Measurements from ENCODE around the gene EXOC3. TPM values are rescaled to one million over a fixed set of nuclear protein-coding genes. Genes with fewer than 3 reads are reported as not detected.

The EXOC3 gene
- total and polyA plus RNA-seq, 2 of the 8 experiments (the other 6 are each of a cell fraction or from before 2014, with no cell fraction given): 14.4 to 30.0 TPM

DNA sequence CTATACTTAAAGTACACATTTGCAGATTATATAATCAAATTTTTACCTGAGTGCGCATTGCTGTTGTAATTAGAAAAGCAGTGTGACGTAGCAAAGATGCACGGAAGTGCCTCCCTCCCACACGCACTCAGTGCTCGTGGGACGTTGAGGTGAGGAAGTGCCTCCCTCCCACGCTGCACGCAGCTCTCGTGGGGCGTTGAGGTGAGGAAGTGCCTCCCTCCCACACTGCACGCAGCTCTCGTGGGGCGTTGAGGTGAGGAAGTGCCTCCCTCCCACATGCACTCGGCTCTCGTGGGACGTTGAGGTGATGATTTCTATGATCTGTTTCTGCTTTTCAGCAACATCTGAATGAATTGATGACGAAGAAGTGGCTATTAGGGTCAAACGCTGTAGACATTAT is 21.0 kb downstream of the EXOC3 start (continued):
- TF ChIP-seq SP1 (IDR thresholded peaks at IDR 0.05; ENCODE audit: low read depth, low read length) (no peak), HDAC2 (IDR thresholded peaks at IDR 0.05; ENCODE audit: borderline replicate concordance in 1 of 2, low read depth in 2 of 2, low read length in 2 of 2) (no peak), CHD1 (IDR thresholded peaks at IDR 0.05; ENCODE audit: low read depth, low read length) (no peak)
- TF ChIP-seq, protein P1, sequence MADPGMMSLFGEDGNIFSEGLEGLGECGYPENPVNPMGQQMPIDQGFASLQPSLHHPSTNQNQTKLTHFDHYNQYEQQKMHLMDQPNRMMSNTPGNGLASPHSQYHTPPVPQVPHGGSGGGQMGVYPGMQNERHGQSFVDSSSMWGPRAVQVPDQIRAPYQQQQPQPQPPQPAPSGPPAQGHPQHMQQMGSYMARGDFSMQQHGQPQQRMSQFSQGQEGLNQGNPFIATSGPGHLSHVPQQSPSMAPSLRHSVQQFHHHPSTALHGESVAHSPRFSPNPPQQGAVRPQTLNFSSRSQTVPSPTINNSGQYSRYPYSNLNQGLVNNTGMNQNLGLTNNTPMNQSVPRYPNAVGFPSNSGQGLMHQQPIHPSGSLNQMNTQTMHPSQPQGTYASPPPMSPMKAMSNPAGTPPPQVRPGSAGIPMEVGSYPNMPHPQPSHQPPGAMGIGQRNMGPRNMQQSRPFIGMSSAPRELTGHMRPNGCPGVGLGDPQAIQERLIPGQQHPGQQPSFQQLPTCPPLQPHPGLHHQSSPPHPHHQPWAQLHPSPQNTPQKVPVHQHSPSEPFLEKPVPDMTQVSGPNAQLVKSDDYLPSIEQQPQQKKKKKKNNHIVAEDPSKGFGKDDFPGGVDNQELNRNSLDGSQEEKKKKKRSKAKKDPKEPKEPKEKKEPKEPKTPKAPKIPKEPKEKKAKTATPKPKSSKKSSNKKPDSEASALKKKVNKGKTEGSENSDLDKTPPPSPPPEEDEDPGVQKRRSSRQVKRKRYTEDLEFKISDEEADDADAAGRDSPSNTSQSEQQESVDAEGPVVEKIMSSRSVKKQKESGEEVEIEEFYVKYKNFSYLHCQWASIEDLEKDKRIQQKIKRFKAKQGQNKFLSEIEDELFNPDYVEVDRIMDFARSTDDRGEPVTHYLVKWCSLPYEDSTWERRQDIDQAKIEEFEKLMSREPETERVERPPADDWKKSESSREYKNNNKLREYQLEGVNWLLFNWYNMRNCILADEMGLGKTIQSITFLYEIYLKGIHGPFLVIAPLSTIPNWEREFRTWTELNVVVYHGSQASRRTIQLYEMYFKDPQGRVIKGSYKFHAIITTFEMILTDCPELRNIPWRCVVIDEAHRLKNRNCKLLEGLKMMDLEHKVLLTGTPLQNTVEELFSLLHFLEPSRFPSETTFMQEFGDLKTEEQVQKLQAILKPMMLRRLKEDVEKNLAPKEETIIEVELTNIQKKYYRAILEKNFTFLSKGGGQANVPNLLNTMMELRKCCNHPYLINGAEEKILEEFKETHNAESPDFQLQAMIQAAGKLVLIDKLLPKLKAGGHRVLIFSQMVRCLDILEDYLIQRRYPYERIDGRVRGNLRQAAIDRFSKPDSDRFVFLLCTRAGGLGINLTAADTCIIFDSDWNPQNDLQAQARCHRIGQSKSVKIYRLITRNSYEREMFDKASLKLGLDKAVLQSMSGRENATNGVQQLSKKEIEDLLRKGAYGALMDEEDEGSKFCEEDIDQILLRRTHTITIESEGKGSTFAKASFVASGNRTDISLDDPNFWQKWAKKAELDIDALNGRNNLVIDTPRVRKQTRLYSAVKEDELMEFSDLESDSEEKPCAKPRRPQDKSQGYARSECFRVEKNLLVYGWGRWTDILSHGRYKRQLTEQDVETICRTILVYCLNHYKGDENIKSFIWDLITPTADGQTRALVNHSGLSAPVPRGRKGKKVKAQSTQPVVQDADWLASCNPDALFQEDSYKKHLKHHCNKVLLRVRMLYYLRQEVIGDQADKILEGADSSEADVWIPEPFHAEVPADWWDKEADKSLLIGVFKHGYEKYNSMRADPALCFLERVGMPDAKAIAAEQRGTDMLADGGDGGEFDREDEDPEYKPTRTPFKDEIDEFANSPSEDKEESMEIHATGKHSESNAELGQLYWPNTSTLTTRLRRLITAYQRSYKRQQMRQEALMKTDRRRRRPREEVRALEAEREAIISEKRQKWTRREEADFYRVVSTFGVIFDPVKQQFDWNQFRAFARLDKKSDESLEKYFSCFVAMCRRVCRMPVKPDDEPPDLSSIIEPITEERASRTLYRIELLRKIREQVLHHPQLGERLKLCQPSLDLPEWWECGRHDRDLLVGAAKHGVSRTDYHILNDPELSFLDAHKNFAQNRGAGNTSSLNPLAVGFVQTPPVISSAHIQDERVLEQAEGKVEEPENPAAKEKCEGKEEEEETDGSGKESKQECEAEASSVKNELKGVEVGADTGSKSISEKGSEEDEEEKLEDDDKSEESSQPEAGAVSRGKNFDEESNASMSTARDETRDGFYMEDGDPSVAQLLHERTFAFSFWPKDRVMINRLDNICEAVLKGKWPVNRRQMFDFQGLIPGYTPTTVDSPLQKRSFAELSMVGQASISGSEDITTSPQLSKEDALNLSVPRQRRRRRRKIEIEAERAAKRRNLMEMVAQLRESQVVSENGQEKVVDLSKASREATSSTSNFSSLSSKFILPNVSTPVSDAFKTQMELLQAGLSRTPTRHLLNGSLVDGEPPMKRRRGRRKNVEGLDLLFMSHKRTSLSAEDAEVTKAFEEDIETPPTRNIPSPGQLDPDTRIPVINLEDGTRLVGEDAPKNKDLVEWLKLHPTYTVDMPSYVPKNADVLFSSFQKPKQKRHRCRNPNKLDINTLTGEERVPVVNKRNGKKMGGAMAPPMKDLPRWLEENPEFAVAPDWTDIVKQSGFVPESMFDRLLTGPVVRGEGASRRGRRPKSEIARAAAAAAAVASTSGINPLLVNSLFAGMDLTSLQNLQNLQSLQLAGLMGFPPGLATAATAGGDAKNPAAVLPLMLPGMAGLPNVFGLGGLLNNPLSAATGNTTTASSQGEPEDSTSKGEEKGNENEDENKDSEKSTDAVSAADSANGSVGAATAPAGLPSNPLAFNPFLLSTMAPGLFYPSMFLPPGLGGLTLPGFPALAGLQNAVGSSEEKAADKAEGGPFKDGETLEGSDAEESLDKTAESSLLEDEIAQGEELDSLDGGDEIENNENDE (IDR thresholded peaks at IDR 0.05; ENCODE audit: insufficient replicate concordance, low read length): no peak
